ENCODE data around the gene ITIH1. TPM values are rescaled to one million over a fixed set of nuclear protein-coding genes. Genes with fewer than 3 reads are reported as not detected.

Gene ITIH1
- total and polyA plus RNA-seq, 2 experiments from 2014 or later: not detected

DNA sequence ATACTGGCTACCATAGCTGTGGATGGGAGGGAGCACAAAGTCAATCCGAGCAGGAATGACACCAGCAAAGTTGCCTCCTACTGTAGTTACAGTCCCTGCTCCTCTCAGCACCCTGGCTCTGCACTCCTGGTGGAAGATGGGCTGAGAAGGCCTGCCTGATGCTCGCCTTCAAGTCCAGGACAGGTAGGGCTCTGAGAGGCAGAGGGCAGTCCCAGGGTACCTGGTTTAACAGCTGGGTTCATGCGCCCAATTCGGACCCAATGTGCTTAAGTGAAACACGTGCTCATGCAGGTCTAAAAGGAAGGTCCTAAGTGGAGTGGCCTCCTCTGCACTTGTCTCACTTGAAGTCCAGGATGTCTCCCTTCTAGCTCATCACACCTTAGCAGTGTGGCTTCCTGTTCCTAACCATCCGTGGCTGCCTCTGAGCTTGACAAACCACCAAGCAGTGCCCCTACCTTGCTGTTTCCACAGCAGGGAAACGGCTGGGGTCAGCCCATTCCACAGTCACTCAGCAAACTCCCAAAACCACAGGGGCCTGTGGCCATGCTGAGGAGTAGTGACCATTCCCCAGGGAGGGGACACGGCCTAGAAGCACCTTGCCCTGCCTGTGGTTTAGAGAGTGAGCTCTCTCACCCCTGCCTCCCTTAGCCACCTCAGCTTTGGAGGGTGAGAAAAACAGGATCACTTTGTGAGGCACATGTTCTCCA, 61.3 kb downstream of the ITIH1 start (continued):
- TF ChIP-seq, protein P1, sequence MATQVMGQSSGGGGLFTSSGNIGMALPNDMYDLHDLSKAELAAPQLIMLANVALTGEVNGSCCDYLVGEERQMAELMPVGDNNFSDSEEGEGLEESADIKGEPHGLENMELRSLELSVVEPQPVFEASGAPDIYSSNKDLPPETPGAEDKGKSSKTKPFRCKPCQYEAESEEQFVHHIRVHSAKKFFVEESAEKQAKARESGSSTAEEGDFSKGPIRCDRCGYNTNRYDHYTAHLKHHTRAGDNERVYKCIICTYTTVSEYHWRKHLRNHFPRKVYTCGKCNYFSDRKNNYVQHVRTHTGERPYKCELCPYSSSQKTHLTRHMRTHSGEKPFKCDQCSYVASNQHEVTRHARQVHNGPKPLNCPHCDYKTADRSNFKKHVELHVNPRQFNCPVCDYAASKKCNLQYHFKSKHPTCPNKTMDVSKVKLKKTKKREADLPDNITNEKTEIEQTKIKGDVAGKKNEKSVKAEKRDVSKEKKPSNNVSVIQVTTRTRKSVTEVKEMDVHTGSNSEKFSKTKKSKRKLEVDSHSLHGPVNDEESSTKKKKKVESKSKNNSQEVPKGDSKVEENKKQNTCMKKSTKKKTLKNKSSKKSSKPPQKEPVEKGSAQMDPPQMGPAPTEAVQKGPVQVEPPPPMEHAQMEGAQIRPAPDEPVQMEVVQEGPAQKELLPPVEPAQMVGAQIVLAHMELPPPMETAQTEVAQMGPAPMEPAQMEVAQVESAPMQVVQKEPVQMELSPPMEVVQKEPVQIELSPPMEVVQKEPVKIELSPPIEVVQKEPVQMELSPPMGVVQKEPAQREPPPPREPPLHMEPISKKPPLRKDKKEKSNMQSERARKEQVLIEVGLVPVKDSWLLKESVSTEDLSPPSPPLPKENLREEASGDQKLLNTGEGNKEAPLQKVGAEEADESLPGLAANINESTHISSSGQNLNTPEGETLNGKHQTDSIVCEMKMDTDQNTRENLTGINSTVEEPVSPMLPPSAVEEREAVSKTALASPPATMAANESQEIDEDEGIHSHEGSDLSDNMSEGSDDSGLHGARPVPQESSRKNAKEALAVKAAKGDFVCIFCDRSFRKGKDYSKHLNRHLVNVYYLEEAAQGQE (IDR thresholded peaks at IDR 0.05; ENCODE audit: unreplicated experiment): no peak
- TF ChIP-seq, protein P2, sequence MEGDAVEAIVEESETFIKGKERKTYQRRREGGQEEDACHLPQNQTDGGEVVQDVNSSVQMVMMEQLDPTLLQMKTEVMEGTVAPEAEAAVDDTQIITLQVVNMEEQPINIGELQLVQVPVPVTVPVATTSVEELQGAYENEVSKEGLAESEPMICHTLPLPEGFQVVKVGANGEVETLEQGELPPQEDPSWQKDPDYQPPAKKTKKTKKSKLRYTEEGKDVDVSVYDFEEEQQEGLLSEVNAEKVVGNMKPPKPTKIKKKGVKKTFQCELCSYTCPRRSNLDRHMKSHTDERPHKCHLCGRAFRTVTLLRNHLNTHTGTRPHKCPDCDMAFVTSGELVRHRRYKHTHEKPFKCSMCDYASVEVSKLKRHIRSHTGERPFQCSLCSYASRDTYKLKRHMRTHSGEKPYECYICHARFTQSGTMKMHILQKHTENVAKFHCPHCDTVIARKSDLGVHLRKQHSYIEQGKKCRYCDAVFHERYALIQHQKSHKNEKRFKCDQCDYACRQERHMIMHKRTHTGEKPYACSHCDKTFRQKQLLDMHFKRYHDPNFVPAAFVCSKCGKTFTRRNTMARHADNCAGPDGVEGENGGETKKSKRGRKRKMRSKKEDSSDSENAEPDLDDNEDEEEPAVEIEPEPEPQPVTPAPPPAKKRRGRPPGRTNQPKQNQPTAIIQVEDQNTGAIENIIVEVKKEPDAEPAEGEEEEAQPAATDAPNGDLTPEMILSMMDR (conservative IDR thresholded peaks at IDR 0.05; ENCODE audit: low read depth in 2 of 2): no peak
- TF ChIP-seq, protein P3, sequence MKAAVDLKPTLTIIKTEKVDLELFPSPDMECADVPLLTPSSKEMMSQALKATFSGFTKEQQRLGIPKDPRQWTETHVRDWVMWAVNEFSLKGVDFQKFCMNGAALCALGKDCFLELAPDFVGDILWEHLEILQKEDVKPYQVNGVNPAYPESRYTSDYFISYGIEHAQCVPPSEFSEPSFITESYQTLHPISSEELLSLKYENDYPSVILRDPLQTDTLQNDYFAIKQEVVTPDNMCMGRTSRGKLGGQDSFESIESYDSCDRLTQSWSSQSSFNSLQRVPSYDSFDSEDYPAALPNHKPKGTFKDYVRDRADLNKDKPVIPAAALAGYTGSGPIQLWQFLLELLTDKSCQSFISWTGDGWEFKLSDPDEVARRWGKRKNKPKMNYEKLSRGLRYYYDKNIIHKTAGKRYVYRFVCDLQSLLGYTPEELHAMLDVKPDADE (IDR thresholded peaks at IDR 0.05): no peak
- TF ChIP-seq STAT1 (IDR thresholded peaks at IDR 0.05; ENCODE audit: unreplicated experiment) (no peak), POLR2AphosphoS5 (IDR thresholded peaks at IDR 0.05; ENCODE audit: low read depth) (no peak), ZNF114 (CRISPR knock-in tag; IDR thresholded peaks at IDR 0.05) (no peak), EZH2phosphoT487 (IDR thresholded peaks at IDR 0.05; ENCODE audit: unreplicated experiment) (no peak)

DNA sequence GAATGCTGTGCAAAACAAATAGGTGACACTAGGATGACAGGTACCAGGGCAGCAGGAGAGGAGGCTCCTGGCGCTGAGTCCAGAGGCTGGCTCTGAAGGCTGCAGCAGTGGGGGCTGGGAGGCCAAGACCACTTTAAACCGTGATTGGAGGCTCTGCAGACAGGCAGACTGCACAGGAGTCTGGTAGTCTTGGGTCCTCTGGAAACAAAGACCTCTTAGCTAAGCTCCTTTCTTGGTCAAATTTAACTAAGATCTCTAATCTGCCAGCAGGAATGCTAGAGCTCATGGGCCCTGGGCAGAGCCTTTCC, 61.8 kb downstream of the ITIH1 start:
- Histone ChIP-seq H3K36me3 (ENCODE audit: insufficient read depth) (no peaks in the 10 kb centered on the region; the same call in 1 of the 2 replicates), H3K27ac (ENCODE audit: low read depth) (no peak overlapping the region), H3K4me2 (no peak overlapping the region), H4K20me1 (replicated peaks; ENCODE audit: insufficient read depth) (no peaks in the 10 kb centered on the region), H3K27me3 (ENCODE audit: insufficient read depth) (no peaks in the 10 kb centered on the region), H3K79me2 (replicated peaks; ENCODE audit: insufficient read depth) (no peaks in the 10 kb centered on the region), H3K9me2 (ENCODE audit: insufficient read depth) (no peaks in the 10 kb centered on the region), H2AFZ (no peak overlapping the region), H3F3A (replicated peaks; ENCODE audit: low read depth) (no peaks in the 10 kb centered on the region), H3K4me1 (ENCODE audit: insufficient read depth) (no peaks in the 10 kb centered on the region), H3K4me3 (no peak overlapping the region)
- peaks cover 15% of the 10 kb centered on the region; the same call in 2 of the 3 replicates for H3K36me3 Mint-ChIP-seq (ENCODE audit: low read depth)
- peaks cover 13% of the 10 kb centered on the region for H3K27me3 Mint-ChIP-seq (ENCODE audit: insufficient read depth, low read depth, poor library complexity)
- H3K27ac Mint-ChIP-seq: no peak overlapping the region
- ATAC-seq: no peak
- H3K9me3 Mint-ChIP-seq: no peaks in the 10 kb centered on the region
- H3K4me3 Mint-ChIP-seq: no peak overlapping the region
- H3K4me1 Mint-ChIP-seq: peaks cover 13% of the 10 kb centered on the region
- no peak for DNase-seq (ENCODE audit: low spot score)
- TF ChIP-seq ZNF114 (CRISPR knock-in tag; IDR thresholded peaks at IDR 0.05) (no peak), ZNF331 (CRISPR knock-in tag; IDR thresholded peaks at IDR 0.05; ENCODE audit: low read depth) (no peak)
- TF ChIP-seq, protein P2 (conservative IDR thresholded peaks at IDR 0.05; ENCODE audit: low read depth in 2 of 2): no peak
- TF ChIP-seq, protein P4, sequence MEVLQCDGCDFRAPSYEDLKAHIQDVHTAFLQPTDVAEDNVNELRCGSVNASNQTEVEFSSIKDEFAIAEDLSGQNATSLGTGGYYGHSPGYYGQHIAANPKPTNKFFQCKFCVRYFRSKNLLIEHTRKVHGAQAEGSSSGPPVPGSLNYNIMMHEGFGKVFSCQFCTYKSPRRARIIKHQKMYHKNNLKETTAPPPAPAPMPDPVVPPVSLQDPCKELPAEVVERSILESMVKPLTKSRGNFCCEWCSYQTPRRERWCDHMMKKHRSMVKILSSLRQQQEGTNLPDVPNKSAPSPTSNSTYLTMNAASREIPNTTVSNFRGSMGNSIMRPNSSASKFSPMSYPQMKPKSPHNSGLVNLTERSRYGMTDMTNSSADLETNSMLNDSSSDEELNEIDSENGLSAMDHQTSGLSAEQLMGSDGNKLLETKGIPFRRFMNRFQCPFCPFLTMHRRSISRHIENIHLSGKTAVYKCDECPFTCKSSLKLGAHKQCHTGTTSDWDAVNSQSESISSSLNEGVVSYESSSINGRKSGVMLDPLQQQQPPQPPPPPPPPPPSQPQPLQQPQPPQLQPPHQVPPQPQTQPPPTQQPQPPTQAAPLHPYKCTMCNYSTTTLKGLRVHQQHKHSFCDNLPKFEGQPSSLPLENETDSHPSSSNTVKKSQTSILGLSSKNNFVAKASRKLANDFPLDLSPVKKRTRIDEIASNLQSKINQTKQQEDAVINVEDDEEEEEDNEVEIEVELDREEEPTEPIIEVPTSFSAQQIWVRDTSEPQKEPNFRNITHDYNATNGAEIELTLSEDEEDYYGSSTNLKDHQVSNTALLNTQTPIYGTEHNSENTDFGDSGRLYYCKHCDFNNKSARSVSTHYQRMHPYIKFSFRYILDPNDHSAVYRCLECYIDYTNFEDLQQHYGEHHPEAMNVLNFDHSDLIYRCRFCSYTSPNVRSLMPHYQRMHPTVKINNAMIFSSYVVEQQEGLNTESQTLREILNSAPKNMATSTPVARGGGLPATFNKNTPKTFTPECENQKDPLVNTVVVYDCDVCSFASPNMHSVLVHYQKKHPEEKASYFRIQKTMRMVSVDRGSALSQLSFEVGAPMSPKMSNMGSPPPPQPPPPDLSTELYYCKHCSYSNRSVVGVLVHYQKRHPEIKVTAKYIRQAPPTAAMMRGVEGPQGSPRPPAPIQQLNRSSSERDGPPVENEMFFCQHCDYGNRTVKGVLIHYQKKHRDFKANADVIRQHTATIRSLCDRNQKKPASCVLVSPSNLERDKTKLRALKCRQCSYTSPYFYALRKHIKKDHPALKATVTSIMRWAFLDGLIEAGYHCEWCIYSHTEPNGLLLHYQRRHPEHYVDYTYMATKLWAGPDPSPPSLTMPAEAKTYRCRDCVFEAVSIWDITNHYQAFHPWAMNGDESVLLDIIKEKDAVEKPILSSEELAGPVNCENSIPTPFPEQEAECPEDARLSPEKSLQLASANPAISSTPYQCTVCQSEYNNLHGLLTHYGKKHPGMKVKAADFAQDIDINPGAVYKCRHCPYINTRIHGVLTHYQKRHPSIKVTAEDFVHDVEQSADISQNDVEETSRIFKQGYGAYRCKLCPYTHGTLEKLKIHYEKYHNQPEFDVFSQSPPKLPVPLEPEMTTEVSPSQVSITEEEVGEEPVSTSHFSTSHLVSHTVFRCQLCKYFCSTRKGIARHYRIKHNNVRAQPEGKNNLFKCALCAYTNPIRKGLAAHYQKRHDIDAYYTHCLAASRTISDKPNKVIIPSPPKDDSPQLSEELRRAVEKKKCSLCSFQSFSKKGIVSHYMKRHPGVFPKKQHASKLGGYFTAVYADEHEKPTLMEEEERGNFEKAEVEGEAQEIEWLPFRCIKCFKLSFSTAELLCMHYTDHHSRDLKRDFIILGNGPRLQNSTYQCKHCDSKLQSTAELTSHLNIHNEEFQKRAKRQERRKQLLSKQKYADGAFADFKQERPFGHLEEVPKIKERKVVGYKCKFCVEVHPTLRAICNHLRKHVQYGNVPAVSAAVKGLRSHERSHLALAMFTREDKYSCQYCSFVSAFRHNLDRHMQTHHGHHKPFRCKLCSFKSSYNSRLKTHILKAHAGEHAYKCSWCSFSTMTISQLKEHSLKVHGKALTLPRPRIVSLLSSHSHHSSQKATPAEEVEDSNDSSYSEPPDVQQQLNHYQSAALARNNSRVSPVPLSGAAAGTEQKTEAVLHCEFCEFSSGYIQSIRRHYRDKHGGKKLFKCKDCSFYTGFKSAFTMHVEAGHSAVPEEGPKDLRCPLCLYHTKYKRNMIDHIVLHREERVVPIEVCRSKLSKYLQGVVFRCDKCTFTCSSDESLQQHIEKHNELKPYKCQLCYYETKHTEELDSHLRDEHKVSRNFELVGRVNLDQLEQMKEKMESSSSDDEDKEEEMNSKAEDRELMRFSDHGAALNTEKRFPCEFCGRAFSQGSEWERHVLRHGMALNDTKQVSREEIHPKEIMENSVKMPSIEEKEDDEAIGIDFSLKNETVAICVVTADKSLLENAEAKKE (CRISPR knock-in tag; IDR thresholded peaks at IDR 0.05): no peak
